GM12891 (cell line): ENCODE data around the gene LIPC.

Experiments
- POLR2A ChIP-seq: IDR thresholded peaks from 2 replicates; pipeline ENCODE4 v1.6.1; 2011; ENCODE audit warnings: low read depth, low read length, control low read depth
- POLR2AphosphoS5 ChIP-seq: IDR thresholded peaks from 2 replicates; pipeline ENCODE4 v1.6.1; 2011; ENCODE audit warnings: low read depth, low read length, control low read depth
- SPI1 ChIP-seq: IDR thresholded peaks from 2 replicates; pipeline ENCODE4 v1.6.1; 2011; ENCODE audit warnings: low read depth, low read length, control low read depth
- TAF1 ChIP-seq: IDR thresholded peaks from 2 replicates; pipeline ENCODE4 v1.6.1; 2011; ENCODE audit warnings: low read depth, low read length, control low read depth

DNA sequence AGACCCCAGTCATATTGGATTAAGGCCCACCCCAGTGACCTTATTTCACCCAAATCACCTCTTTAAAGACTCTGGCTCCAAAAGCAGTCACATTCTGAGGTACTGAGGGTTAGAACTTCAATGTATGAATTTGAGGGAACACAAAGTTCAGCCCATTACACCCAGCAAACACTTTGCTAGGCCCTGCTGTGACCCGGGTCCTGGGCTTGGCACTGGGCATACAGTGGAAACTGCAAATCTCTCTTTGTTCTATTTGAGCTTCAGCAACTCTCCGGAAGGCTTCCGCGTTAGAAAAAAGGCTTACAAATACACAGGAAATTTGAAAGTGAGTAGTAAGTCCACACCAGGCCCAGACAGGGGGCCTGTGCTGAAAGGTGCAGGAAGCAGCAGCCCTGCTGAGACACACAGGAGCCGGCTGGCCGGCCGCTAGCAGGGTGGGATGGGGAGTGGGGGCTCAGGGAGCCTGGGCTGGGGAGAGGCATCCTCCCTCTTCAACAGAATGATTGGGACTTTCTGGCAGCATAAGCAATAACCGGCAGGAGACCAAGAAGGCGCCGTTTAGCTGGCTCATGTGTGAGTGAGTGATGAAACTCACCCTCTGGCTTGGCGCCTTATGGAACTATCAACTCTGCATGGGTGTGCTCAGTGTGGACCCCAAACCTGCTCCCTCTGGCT is 13.0 kb downstream of the LIPC start:
- TF ChIP-seq POLR2AphosphoS5 (no peak), POLR2A (no peak), SPI1 (no peak), TAF1 (no peak)
